Upper lobe of left lung (tissue), 4 donors: ENCODE measurements around the gene DAG1.

Experiments used
- EP300 ChIP-seq, 4 donors: sonication (generic); formaldehyde crosslinking; IDR thresholded peaks; one replicate each; pipeline ENCODE4 v1.5.1; 2017; ENCODE audit warnings: antibody characterized with exemption in 4 of 4, control low read depth in 2 of 4
- POLR2A ChIP-seq, 4 donors: fragments of 450-650 bp; IDR thresholded peaks; one replicate each; pipeline ENCODE4 v1.5.1; 2016 to 2017; ENCODE audit warnings: antibody characterized with exemption in 4 of 4, mild to moderate bottlenecking in 2 of 4
- POLR2AphosphoS5 ChIP-seq, 2 donors: sonication (generic); formaldehyde crosslinking; IDR thresholded peaks; one replicate each; pipeline ENCODE4 v1.5.1; 2017; ENCODE audit warnings: antibody characterized with exemption in 2 of 2
- TF ChIP-seq, protein P1 (sequence below), 6 experiments: fragments of 450-650 bp in 4 of 6; fragments of 200-600 bp in 2 of 6; sonication (generic) in 2 of 6; IDR thresholded peaks; one replicate each; pipeline ENCODE4 v1.5.1; 2016 to 2019; ENCODE audit warnings: antibody characterized with exemption in 6 of 6

DNA sequence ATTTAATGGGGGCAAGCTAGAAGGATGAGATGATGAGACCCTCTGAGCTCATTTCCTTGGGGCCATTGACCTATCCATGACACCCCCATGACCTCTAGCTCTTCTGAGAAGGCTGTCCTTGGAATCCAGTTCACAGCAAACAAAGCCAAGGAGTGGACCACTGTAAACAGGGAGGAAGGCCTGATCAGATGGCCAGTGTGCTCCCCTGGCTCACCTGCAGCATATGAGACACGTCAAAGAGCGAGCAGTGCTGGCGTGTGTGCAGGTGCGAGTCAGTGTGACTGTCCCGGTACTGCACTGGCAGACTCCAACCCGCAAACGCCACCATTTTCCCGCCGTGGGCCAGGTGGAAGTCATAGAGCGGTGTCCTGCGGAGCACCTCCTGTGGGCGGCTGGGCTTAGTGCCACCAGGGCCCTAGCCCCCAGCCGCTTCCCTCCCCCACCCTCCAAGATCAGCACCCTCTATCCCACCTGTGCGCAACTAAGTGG is 48.1 kb upstream of the DAG1 start:
- TF ChIP-seq POLR2AphosphoS5 (IDR thresholded peaks at IDR 0.05), result no peak
- TF ChIP-seq, protein P1, sequence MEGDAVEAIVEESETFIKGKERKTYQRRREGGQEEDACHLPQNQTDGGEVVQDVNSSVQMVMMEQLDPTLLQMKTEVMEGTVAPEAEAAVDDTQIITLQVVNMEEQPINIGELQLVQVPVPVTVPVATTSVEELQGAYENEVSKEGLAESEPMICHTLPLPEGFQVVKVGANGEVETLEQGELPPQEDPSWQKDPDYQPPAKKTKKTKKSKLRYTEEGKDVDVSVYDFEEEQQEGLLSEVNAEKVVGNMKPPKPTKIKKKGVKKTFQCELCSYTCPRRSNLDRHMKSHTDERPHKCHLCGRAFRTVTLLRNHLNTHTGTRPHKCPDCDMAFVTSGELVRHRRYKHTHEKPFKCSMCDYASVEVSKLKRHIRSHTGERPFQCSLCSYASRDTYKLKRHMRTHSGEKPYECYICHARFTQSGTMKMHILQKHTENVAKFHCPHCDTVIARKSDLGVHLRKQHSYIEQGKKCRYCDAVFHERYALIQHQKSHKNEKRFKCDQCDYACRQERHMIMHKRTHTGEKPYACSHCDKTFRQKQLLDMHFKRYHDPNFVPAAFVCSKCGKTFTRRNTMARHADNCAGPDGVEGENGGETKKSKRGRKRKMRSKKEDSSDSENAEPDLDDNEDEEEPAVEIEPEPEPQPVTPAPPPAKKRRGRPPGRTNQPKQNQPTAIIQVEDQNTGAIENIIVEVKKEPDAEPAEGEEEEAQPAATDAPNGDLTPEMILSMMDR (IDR thresholded peaks at IDR 0.05), result no peak
- no peak for TF ChIP-seq POLR2A (IDR thresholded peaks at IDR 0.05)
- TF ChIP-seq EP300 (IDR thresholded peaks at IDR 0.05), result no peak
